ENCODE results near the gene ZNF668. TPM values are rescaled to one million over a fixed set of nuclear protein-coding genes. Genes with fewer than 3 reads are reported as not detected.

The ZNF668 gene
- total and polyA plus RNA-seq, 2 of the 8 experiments (the other 6 are each of a cell fraction or from before 2014, with no cell fraction given): 14.0 to 14.3 TPM

- TF ChIP-seq, protein P1, sequence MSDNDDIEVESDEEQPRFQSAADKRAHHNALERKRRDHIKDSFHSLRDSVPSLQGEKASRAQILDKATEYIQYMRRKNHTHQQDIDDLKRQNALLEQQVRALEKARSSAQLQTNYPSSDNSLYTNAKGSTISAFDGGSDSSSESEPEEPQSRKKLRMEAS (IDR thresholded peaks at IDR 0.05): peak; percentile 78
- TF ChIP-seq KDM4A (IDR thresholded peaks at IDR 0.05; ENCODE audit: low read depth, low read length, severe bottlenecking): peak; percentile 56
- TF ChIP-seq TAF1 (IDR thresholded peaks at IDR 0.05; ENCODE audit: low read depth, low read length): no peak
- TF ChIP-seq CHD7 (IDR thresholded peaks at IDR 0.05; ENCODE audit: insufficient replicate concordance, low read length): no peak
- TF ChIP-seq, protein P2, sequence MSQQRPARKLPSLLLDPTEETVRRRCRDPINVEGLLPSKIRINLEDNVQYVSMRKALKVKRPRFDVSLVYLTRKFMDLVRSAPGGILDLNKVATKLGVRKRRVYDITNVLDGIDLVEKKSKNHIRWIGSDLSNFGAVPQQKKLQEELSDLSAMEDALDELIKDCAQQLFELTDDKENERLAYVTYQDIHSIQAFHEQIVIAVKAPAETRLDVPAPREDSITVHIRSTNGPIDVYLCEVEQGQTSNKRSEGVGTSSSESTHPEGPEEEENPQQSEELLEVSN (IDR thresholded peaks at IDR 0.05): no peak
- TF ChIP-seq SIRT6 (IDR thresholded peaks at IDR 0.05; ENCODE audit: low read length): no peak
- no peak for TF ChIP-seq POU5F1 (IDR thresholded peaks at IDR 0.05; ENCODE audit: low read depth, low read length)
- TF ChIP-seq TEAD4 (IDR thresholded peaks at IDR 0.05; ENCODE audit: low read depth, low read length): no peak
- TF ChIP-seq HDAC6 (IDR thresholded peaks at IDR 0.05; ENCODE audit: low read depth, low read length): no peak
- no peak for TF ChIP-seq TCF12 (IDR thresholded peaks at IDR 0.05; ENCODE audit: low read depth, low read length)
These were observed 40.1 kb downstream of the ZNF668 start (continued) for GRCh38 chr16:31033709-31034492.
